ENCODE results near the gene CAND1. TPM values are rescaled to one million over a fixed set of nuclear protein-coding genes. Genes with fewer than 3 reads are reported as not detected.
A peak's percentile ranks its signal among the peaks of the same experiment; 100 is the strongest.

CAND1 gene
- total RNA-seq, result 164 to 189 TPM (median 166 TPM) in 3 replicates
- long read RNA-seq, full-length matches to known transcripts, result 271 of 293 reads
- long read RNA-seq, partial matches to known transcripts, result 9 of 293 reads
- long read RNA-seq, other reads (novel, unspliced or antisense), result 13 of 293 reads

DNA sequence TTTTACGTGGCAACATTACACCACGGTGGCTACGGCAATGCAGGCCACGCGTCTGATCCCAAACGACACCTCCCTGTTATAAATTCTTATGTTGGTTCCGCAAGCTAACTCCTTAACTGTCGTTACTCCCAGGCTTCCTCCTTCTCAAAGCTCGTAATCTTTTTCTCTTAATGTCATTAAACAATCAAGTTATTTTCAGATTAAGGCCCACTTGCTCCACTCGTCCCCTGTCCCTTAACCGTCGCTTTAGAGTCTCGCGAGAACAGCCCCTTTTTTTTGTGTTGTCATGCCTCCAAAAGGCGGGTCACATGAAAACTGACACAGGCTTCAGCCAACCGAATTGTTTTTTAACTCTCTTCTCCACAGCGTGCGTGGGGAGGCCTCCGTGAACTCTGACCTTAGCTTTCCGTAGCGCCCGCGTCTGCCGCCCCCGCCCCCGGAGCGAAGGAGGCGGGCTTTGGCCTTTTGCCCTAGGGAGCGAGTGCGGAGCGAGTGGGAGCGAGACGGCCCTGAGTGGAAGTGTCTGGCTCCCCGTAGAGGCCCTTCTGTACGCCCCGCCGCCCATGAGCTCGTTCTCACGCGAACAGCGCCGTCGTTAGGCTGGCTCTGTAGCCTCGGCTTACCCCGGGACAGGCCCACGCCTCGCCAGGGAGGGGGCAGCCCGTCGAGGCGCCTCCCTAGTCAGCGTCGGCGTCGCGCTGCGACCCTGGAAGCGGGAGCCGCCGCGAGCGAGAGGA lies at the start of gene CAND1:
CAND1 (plus strand) TSS at position 463 of the 737 bp plus-strand sequence. CDS start 360 bp downstream, outside the sequence.
- H3K4me3 Mint-ChIP-seq (ENCODE audit: unreplicated experiment), result peak within 1 kb of the TSS; percentile 85
- H3K4me1 Mint-ChIP-seq (ENCODE audit: low read depth), result peaks cover 38% of the 10 kb centered on the region
- peaks cover 6% of the 10 kb centered on the region for H3K9me3 Mint-ChIP-seq (ENCODE audit: low read depth)
- H3K36me3 Mint-ChIP-seq (ENCODE audit: low read depth), result peaks cover 2% of the 10 kb centered on the region
- peak; percentile 97 for DNase-seq (ENCODE audit: low spot score)
- peak within 1 kb of the TSS; percentile 100 for H3K27ac Mint-ChIP-seq (ENCODE audit: unreplicated experiment)
- no peak for TF ChIP-seq CTCF (IDR thresholded peaks at IDR 0.05)
- H3K27me3 Mint-ChIP-seq (ENCODE audit: low read depth), result no peaks in the 10 kb centered on the region

DNA sequence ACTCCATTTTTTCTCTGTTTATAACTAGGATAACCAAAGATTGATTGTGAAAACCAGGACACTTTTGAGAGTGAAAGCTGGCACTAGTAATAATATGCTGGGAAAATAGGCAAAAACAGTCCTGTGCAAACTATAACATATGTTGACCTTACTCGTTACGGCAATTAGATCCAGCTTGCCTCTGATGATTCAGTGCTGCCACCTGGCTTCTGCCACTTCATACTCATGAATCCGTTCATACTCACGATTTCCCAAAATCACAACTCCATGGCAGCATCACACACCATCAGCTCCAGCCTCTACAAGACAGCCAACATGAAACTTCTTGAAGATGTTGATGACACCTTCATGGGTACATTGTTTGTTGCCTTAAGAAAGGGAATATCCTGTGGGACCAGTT lies 49.1 kb upstream of the CAND1 start:
- no peak overlapping the region for H3K27ac Mint-ChIP-seq (ENCODE audit: unreplicated experiment)
- peaks cover 3% of the 10 kb centered on the region for H3K4me1 Mint-ChIP-seq (ENCODE audit: low read depth)
- peaks cover 17% of the 10 kb centered on the region for H3K27me3 Mint-ChIP-seq (ENCODE audit: low read depth)
- no peaks in the 10 kb centered on the region for H3K9me3 Mint-ChIP-seq (ENCODE audit: low read depth)
- H3K36me3 Mint-ChIP-seq (ENCODE audit: low read depth), result no peaks in the 10 kb centered on the region
- peak; percentile 55 for TF ChIP-seq CTCF (IDR thresholded peaks at IDR 0.05)
- no peak overlapping the region for H3K4me3 Mint-ChIP-seq (ENCODE audit: unreplicated experiment)
- DNase-seq (ENCODE audit: low spot score), result no peak

DNA sequence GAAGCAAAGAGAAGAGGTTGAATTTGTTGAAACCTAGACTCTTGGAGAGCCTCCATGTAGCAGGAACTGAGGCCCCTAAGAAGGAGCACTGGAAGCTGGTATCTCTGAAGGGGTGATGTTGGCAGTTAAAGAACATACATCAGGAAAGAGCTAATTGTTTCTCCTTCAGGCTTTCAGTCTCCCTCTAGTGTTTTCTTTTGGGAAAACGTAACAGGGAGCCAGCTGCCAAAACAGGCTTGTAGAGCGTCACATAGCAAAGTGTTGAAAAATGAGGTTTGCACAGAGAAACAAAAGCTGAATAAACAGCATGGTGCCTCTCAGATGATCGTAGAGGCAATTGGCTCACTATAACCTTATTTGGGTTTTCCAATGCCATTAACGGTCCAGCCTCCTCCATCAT lies 46.9 kb upstream of the CAND1 start:
- H3K4me1 Mint-ChIP-seq (ENCODE audit: low read depth), result peaks cover 3% of the 10 kb centered on the region
- peak; percentile 73 for TF ChIP-seq CTCF (IDR thresholded peaks at IDR 0.05)
- H3K4me3 Mint-ChIP-seq (ENCODE audit: unreplicated experiment), result no peak overlapping the region
- no peak for DNase-seq (ENCODE audit: low spot score)
- H3K9me3 Mint-ChIP-seq (ENCODE audit: low read depth), result peaks cover 2% of the 10 kb centered on the region
- peaks cover 6% of the 10 kb centered on the region for H3K27me3 Mint-ChIP-seq (ENCODE audit: low read depth)
- H3K36me3 Mint-ChIP-seq (ENCODE audit: low read depth), result no peaks in the 10 kb centered on the region
- H3K27ac Mint-ChIP-seq (ENCODE audit: unreplicated experiment), result no peak overlapping the region

- Mint-ChIP-seq H3K27ac (ENCODE audit: unreplicated experiment) (no peak overlapping the region), H3K4me1 (ENCODE audit: low read depth) (peaks cover 3% of the 10 kb centered on the region), H3K4me3 (ENCODE audit: unreplicated experiment) (no peak overlapping the region), H3K9me3 (ENCODE audit: low read depth) (peaks cover 6% of the 10 kb centered on the region), H3K27me3 (ENCODE audit: low read depth) (no peaks in the 10 kb centered on the region), H3K36me3 (ENCODE audit: low read depth) (no peaks in the 10 kb centered on the region)
- DNase-seq (ENCODE audit: low spot score), result no peak
- no peak for TF ChIP-seq CTCF (IDR thresholded peaks at IDR 0.05)
Observed at GRCh38 chr12:67223225-67223624, 45.9 kb upstream of the CAND1 start.

DNA sequence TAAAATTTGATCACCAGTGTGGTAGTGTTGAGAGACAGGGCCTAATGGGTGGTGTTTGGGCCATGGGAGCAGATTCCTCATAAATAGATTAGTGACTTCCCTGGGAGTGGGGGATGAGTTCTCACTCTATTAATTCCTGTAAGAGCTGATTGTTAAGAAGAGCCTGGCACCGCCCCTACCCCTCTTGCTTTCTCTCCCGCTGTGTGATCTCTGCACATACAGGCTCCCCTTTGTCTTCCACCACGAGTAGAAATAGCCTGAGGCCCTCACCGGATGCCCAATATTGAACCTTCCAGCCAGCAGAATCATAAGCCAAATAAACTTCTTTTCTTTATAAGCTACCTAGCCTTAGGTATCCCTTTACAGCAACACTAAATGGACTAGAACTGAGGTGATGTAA lies 31.9 kb upstream of the CAND1 start:
- Mint-ChIP-seq H3K4me1 (ENCODE audit: low read depth) (peaks cover 14% of the 10 kb centered on the region), H3K4me3 (ENCODE audit: unreplicated experiment) (no peak overlapping the region), H3K9me3 (ENCODE audit: low read depth) (peaks cover 14% of the 10 kb centered on the region), H3K27ac (ENCODE audit: unreplicated experiment) (no peak overlapping the region), H3K36me3 (ENCODE audit: low read depth) (peaks cover 4% of the 10 kb centered on the region), H3K27me3 (ENCODE audit: low read depth) (no peaks in the 10 kb centered on the region)
- TF ChIP-seq CTCF (IDR thresholded peaks at IDR 0.05), result no peak
- no peak for DNase-seq (ENCODE audit: low spot score)

All from chondrocyte (in vitro differentiated cells).